Measurements from ENCODE around the gene DIPK2B. TPM values are rescaled to one million over a fixed set of nuclear protein-coding genes. Genes with fewer than 3 reads are reported as not detected.

DIPK2B gene
- total RNA-seq, 3 donors from 2014 or later (not counting 1 experiment from before 2014, with no cell fraction given): not detected

DNA sequence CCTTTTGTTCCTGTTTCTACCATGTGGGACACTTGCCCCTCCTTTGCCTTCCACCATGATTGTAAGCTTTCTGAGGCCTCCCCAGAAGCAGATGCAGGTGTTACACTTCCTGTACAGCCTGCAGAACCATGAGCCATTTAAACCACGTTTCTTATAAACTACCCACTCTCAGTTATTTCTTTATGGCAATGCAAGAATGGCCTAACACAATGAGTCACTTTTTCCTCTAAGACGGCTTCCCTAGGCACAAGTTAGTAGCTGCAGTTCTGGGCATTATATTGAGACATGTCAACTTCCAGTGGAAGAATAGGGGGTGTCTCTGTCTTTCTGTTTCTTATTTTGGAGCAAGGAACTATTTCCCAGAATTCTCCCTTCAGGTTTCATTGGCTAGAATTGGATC is 32.9 kb upstream of the DIPK2B start:
- H3K27me3 Mint-ChIP-seq (ENCODE audit: low read depth in 2 of 2): peaks cover 0 to 7% of the 10 kb centered on the region in 2 donors
- no peaks in the 10 kb centered on the region for H3K9me3 Mint-ChIP-seq
- WGBS (ENCODE audit: insufficient coverage): 36% methylated on average over 2 of the region's 2 CpGs
- intact Hi-C loops (cut with micrococcal nuclease): no loop called here
- no peaks in the 10 kb centered on the region for H3K9me3 ChIP-seq (ENCODE audit: control insufficient read depth, insufficient read depth, low read length)
- no peak overlapping the region for H3K4me3 Mint-ChIP-seq
- no peaks in the 10 kb centered on the region for H3K36me3 Mint-ChIP-seq
- H3K27me3 ChIP-seq (ENCODE audit: control insufficient read depth, insufficient read depth, low read length): no peaks in the 10 kb centered on the region
- TF ChIP-seq, protein P1, sequence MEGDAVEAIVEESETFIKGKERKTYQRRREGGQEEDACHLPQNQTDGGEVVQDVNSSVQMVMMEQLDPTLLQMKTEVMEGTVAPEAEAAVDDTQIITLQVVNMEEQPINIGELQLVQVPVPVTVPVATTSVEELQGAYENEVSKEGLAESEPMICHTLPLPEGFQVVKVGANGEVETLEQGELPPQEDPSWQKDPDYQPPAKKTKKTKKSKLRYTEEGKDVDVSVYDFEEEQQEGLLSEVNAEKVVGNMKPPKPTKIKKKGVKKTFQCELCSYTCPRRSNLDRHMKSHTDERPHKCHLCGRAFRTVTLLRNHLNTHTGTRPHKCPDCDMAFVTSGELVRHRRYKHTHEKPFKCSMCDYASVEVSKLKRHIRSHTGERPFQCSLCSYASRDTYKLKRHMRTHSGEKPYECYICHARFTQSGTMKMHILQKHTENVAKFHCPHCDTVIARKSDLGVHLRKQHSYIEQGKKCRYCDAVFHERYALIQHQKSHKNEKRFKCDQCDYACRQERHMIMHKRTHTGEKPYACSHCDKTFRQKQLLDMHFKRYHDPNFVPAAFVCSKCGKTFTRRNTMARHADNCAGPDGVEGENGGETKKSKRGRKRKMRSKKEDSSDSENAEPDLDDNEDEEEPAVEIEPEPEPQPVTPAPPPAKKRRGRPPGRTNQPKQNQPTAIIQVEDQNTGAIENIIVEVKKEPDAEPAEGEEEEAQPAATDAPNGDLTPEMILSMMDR (IDR thresholded peaks at IDR 0.05): no peak
- no peaks in the 10 kb centered on the region for H3K36me3 ChIP-seq (ENCODE audit: control insufficient read depth, insufficient read depth, low read length)
- no peak overlapping the region for H3K27ac ChIP-seq (ENCODE audit: low read length)
- peaks cover 19 to 34% of the 10 kb centered on the region in 2 donors for H3K4me1 Mint-ChIP-seq
- peaks cover 22% of the 10 kb centered on the region for H3K4me1 ChIP-seq (ENCODE audit: control insufficient read depth, insufficient read depth, low read length)
- ATAC-seq (no peak), DNase-seq (no peak)
- H3K27ac Mint-ChIP-seq: peak overlapping the region in 1 of 2 donors; percentile 0
- no peak overlapping the region for H3K4me3 ChIP-seq (ENCODE audit: low read length)

- H3K4me1 ChIP-seq (ENCODE audit: control insufficient read depth, insufficient read depth, low read length): peaks cover 22% of the 10 kb centered on the region
- peaks cover 0 to 8% of the 10 kb centered on the region in 2 donors for H3K27me3 Mint-ChIP-seq (ENCODE audit: low read depth in 2 of 2)
- DNase-seq: peak in 1 of 2 donors; percentile 63
- peak overlapping the region; percentile 54 for H3K4me3 Mint-ChIP-seq
- TF ChIP-seq, protein P1 (IDR thresholded peaks at IDR 0.05): no peak
- peaks cover 19 to 34% of the 10 kb centered on the region in 2 donors for H3K4me1 Mint-ChIP-seq
- H3K36me3 ChIP-seq (ENCODE audit: control insufficient read depth, insufficient read depth, low read length): no peaks in the 10 kb centered on the region
- no peaks in the 10 kb centered on the region for H3K27me3 ChIP-seq (ENCODE audit: control insufficient read depth, insufficient read depth, low read length)
- no peaks in the 10 kb centered on the region for H3K9me3 Mint-ChIP-seq
- peak; percentile 68 to 95 (median 81) for ATAC-seq
- no peaks in the 10 kb centered on the region for H3K36me3 Mint-ChIP-seq
- no peak overlapping the region for H3K27ac ChIP-seq (ENCODE audit: low read length)
- no peaks in the 10 kb centered on the region for H3K9me3 ChIP-seq (ENCODE audit: control insufficient read depth, insufficient read depth, low read length)
- H3K27ac Mint-ChIP-seq: peak overlapping the region; percentile 6 to 52
- WGBS (ENCODE audit: insufficient coverage): 4% methylated on average over 3 of the region's 3 CpGs
- no peak overlapping the region for H3K4me3 ChIP-seq (ENCODE audit: low read length)
- intact Hi-C loops (cut with micrococcal nuclease): no loop called here
These were observed 31.5 kb upstream of the DIPK2B start for GRCh38 chrX:45232139-45232538.

DNA sequence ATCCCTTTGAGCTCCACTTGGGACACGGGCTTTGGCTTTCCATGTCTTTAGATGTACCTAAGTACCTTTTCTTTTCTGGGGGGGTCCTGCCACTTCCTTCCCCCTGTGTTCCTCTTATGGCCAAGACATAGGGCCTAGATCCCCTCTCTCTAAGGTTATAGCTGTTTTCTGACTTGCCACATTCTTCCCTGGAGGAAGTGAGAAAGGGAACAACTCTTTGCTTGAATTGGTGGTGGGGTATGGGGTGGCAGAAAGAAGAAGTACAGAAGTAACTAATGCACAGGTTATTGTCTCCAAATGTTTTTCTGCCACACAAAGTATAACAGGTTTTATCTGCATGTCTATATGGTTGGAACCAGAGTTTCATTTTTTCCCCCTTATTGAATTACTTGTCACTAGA is 29.7 kb upstream of the DIPK2B start:
- H3K4me3 Mint-ChIP-seq: no peak overlapping the region
- H3K27ac Mint-ChIP-seq: no peak overlapping the region
- H3K9me3 ChIP-seq (ENCODE audit: control insufficient read depth, insufficient read depth, low read length): no peaks in the 10 kb centered on the region
- intact Hi-C loops (cut with micrococcal nuclease): no loop called here
- no peak for DNase-seq
- no peaks in the 10 kb centered on the region for H3K27me3 ChIP-seq (ENCODE audit: control insufficient read depth, insufficient read depth, low read length)
- no peak for ATAC-seq
- no peaks in the 10 kb centered on the region for H3K9me3 Mint-ChIP-seq
- H3K4me1 ChIP-seq (ENCODE audit: control insufficient read depth, insufficient read depth, low read length): peaks cover 22% of the 10 kb centered on the region
- no peak overlapping the region for H3K4me3 ChIP-seq (ENCODE audit: low read length)
- H3K36me3 ChIP-seq (ENCODE audit: control insufficient read depth, insufficient read depth, low read length): no peaks in the 10 kb centered on the region
- peaks cover 0 to 19% of the 10 kb centered on the region in 2 donors for H3K27me3 Mint-ChIP-seq (ENCODE audit: low read depth in 2 of 2)
- H3K4me1 Mint-ChIP-seq: peaks cover 19 to 34% of the 10 kb centered on the region in 2 donors
- 75% methylated on average over 1 of the region's 1 CpG for WGBS (ENCODE audit: insufficient coverage)
- H3K27ac ChIP-seq (ENCODE audit: low read length): no peak overlapping the region
- no peaks in the 10 kb centered on the region for H3K36me3 Mint-ChIP-seq
- TF ChIP-seq, protein P1 (IDR thresholded peaks at IDR 0.05): no peak

- Histone ChIP-seq H3K27ac (ENCODE audit: low read length) (no peak overlapping the region), H3K36me3 (ENCODE audit: control insufficient read depth, insufficient read depth, low read length) (no peaks in the 10 kb centered on the region), H3K9me3 (ENCODE audit: control insufficient read depth, insufficient read depth, low read length) (no peaks in the 10 kb centered on the region), H3K4me1 (ENCODE audit: control insufficient read depth, insufficient read depth, low read length) (peaks cover 22% of the 10 kb centered on the region), H3K27me3 (ENCODE audit: control insufficient read depth, insufficient read depth, low read length) (no peaks in the 10 kb centered on the region), H3K4me3 (ENCODE audit: low read length) (no peak overlapping the region)
- DNase-seq (no peak), ATAC-seq (no peak)
- WGBS (ENCODE audit: insufficient coverage): 66% methylated on average over 6 of the region's 6 CpGs
- H3K9me3 Mint-ChIP-seq: no peaks in the 10 kb centered on the region
- TF ChIP-seq, protein P1 (IDR thresholded peaks at IDR 0.05): no peak
- no peaks in the 10 kb centered on the region for H3K36me3 Mint-ChIP-seq
- intact Hi-C loops (cut with micrococcal nuclease): no loop called here
- peaks cover 0 to 19% of the 10 kb centered on the region in 2 donors for H3K27me3 Mint-ChIP-seq (ENCODE audit: low read depth in 2 of 2)
- H3K27ac Mint-ChIP-seq: no peak overlapping the region
- H3K4me3 Mint-ChIP-seq: no peak overlapping the region
- peaks cover 19 to 34% of the 10 kb centered on the region in 2 donors for H3K4me1 Mint-ChIP-seq
These were observed 28.7 kb upstream of the DIPK2B start for GRCh38 chrX:45229348-45229747.
